Cardiac muscle cell (in vitro differentiated cells and primary cell): Measurements from ENCODE around the gene IRF2BPL. TPM values are rescaled to one million over a fixed set of nuclear protein-coding genes. Genes with fewer than 3 reads are reported as not detected.
A peak's percentile ranks its signal among the peaks of the same experiment; 100 is the strongest.
"Not testable (repeated sequence)": the region's sequence is repeated elsewhere in the genome, so short reads cannot be mapped to it uniquely, and the experiment has no call there.

Experiments used
- DNase-seq, 2 donors: peaks; one replicate each; pipeline versions ENCODE4 v3.0.0 to v3.0.0-alpha.2; 2010 to 2017; ENCODE audit warnings: low read depth in 1 of 2, low spot score in 1 of 2
- H3K27ac ChIP-seq: fragments of 200-600 bp; sonication (generic); 2 replicates; pipeline ENCODE4 v1.5.1; 2016
- H3K27me3 ChIP-seq: fragments of 200-600 bp; sonication (generic); 2 replicates; pipeline ENCODE4 v1.6.0; 2016; ENCODE audit warnings: control low read depth
- H3K36me3 ChIP-seq: fragments of 200-600 bp; sonication (generic); 2 replicates; pipeline ENCODE4 v1.5.1; 2016; ENCODE audit warnings: control low read depth
- H3K4me1 ChIP-seq: fragments of 200-600 bp; sonication (generic); 2 replicates; pipeline ENCODE4 v1.8.1; 2017; ENCODE audit warnings: low read depth, mild to moderate bottlenecking, mixed run types
- H3K4me3 ChIP-seq: fragments of 200-600 bp; sonication (generic); 2 replicates; pipeline ENCODE4 v1.5.1; 2016; ENCODE audit warnings: mild to moderate bottlenecking
- H3K9me3 ChIP-seq: fragments of 200-600 bp; sonication (generic); 2 replicates; pipeline ENCODE4 v1.5.1; 2017; ENCODE audit warnings: low read depth, mild to moderate bottlenecking, control low read depth
- CTCF ChIP-seq: IDR thresholded peaks from 2 replicates; pipeline ENCODE4 v1.5.1; 2012; ENCODE audit warnings: low read depth, mild to moderate bottlenecking, low read length
- polyA plus RNA-seq: library from polyadenylated mRNA; unstranded; fragments of >200 nt; fragmentation: Nextera tagmentation; extraction: Ambion mirVana; gene quantifications from 2 replicates; pipeline ENCODE4 v1.2.1, GENCODE V29; 2016
- total RNA-seq: library from RNA; depleted of rRNA; stranded (reverse); fragments of >200 nt; gene quantifications from 2 replicates; pipeline ENCODE4 v1.2.3, GENCODE V29; 2016

Gene IRF2BPL
- total and polyA plus RNA-seq, 2 experiments from 2014 or later: 43.7 to 185 TPM

GRCh38 chr14:77025744-77026165 is 2.8 kb downstream of the IRF2BPL start:
- H3K4me3 ChIP-seq: peak overlapping the region; percentile 85
- no peaks in the 10 kb centered on the region for H3K36me3 ChIP-seq
- H3K27me3 ChIP-seq: no peaks in the 10 kb centered on the region
- peak overlapping the region; percentile 96 for H3K27ac ChIP-seq
- no peaks in the 10 kb centered on the region for H3K9me3 ChIP-seq
- peak in 1 of 2 donors; percentile 42 for DNase-seq
- no peak for TF ChIP-seq CTCF
- peaks cover 27% of the 10 kb centered on the region for H3K4me1 ChIP-seq

GRCh38 chr14:77024171-77024691 is 4.3 kb downstream of the IRF2BPL start:
- Histone ChIP-seq H3K4me1 (peaks cover 17% of the 10 kb centered on the region), H3K4me3 (peak overlapping the region; percentile 85), H3K27ac (peak overlapping the region; percentile 41), H3K27me3 (no peaks in the 10 kb centered on the region), H3K36me3 (no peaks in the 10 kb centered on the region), H3K9me3 (no peaks in the 10 kb centered on the region)
- peak; percentile 67 to 85 for DNase-seq
- no peak for TF ChIP-seq CTCF

- Histone ChIP-seq H3K4me1 (peaks cover 14% of the 10 kb centered on the region), H3K27ac (peak overlapping the region; percentile 41), H3K27me3 (no peaks in the 10 kb centered on the region), H3K9me3 (no peaks in the 10 kb centered on the region), H3K4me3 (peak overlapping the region; percentile 85), H3K36me3 (no peaks in the 10 kb centered on the region)
- peak; percentile 44 for TF ChIP-seq CTCF
- DNase-seq: peak; percentile 59 to 70
Measured at GRCh38 chr14:77023001-77023996, 5.2 kb downstream of the IRF2BPL start.

GRCh38 chr14:77022236-77022852 is 6.2 kb downstream of the IRF2BPL start:
- no peak overlapping the region for H3K4me3 ChIP-seq
- DNase-seq: no peak
- H3K9me3 ChIP-seq: no peaks in the 10 kb centered on the region
- H3K27me3 ChIP-seq: no peaks in the 10 kb centered on the region
- TF ChIP-seq CTCF: no peak
- H3K36me3 ChIP-seq: no peaks in the 10 kb centered on the region
- H3K27ac ChIP-seq: peak overlapping the region; percentile 24
- H3K4me1 ChIP-seq: peaks cover 14% of the 10 kb centered on the region

- not testable (repeated sequence) for H3K27me3 ChIP-seq, H3K36me3 ChIP-seq, H3K27ac ChIP-seq, H3K9me3 ChIP-seq, H3K4me3 ChIP-seq, DNase-seq
- peaks cover 14% of the 10 kb centered on the region for H3K4me1 ChIP-seq
Measured at GRCh38 chr14:77021424-77021823, 7.1 kb downstream of the IRF2BPL start.
